ENCODE results near the gene EPB41L2.

EPB41L2 gene

DNA sequence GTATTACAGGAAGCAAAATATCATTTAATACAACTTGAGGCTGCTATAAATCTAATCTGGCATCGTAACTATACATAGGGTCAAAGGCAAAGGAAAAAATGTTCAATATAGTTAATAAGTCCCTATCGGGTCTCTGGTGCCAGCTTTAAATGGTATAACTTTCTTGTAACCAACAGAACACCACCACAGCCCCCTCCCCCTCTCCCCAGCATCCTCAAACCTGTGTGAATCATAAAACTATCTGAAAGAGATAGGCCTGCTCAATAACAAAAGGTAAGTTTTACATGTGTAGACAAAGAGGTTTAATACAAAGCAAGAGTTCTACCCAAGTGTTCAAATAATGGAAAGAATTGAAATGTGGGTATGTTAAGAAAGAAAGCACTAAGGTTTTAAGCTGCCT lies 223.7 kb downstream of the EPB41L2 start:
- in situ Hi-C loops (cut with HindIII; ENCODE audit: low pct_ligation_motif_present, low sequenced_read_pairs) = no loop called here
- H3K4me3 ChIP-seq (ENCODE audit: low read depth, low read length) = no peak overlapping the region
- H3K36me3 ChIP-seq (replicated peaks) = no peaks in the 10 kb centered on the region
- no peaks in the 10 kb centered on the region for H3K27me3 ChIP-seq (replicated peaks)
- TF ChIP-seq, protein P1, sequence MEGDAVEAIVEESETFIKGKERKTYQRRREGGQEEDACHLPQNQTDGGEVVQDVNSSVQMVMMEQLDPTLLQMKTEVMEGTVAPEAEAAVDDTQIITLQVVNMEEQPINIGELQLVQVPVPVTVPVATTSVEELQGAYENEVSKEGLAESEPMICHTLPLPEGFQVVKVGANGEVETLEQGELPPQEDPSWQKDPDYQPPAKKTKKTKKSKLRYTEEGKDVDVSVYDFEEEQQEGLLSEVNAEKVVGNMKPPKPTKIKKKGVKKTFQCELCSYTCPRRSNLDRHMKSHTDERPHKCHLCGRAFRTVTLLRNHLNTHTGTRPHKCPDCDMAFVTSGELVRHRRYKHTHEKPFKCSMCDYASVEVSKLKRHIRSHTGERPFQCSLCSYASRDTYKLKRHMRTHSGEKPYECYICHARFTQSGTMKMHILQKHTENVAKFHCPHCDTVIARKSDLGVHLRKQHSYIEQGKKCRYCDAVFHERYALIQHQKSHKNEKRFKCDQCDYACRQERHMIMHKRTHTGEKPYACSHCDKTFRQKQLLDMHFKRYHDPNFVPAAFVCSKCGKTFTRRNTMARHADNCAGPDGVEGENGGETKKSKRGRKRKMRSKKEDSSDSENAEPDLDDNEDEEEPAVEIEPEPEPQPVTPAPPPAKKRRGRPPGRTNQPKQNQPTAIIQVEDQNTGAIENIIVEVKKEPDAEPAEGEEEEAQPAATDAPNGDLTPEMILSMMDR (IDR thresholded peaks at IDR 0.05; ENCODE audit: low read depth, low read length, missing control alignments) = no peak
- no peak overlapping the region for H3K27ac ChIP-seq
- DNase-seq = no peak

DNA sequence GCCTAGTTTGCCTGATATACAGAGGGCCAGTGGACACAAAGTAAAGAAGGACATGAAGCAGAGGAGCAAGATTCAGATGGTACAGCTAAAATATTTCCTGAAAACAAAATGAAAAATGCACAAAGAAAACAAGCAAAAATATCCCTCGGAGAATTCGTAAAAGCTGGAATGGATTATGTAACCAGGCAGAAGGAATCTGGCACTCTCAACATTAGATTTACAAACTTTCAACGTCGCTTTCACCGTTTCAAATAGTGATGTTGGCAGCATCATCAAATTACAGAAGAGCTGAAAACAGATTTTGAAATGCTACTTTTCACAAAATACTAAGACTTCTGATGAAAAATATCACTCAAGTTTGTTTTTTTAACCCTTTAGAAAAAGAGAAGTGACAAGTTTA lies 224.1 kb downstream of the EPB41L2 start:
- Histone ChIP-seq H3K4me3 (ENCODE audit: low read depth, low read length) (no peak overlapping the region), H3K27me3 (replicated peaks) (no peaks in the 10 kb centered on the region), H3K36me3 (replicated peaks) (no peaks in the 10 kb centered on the region), H3K27ac (no peak overlapping the region)
- TF ChIP-seq, protein P1 (IDR thresholded peaks at IDR 0.05; ENCODE audit: low read depth, low read length, missing control alignments) = no peak
- in situ Hi-C loops (cut with HindIII; ENCODE audit: low pct_ligation_motif_present, low sequenced_read_pairs) = no loop called here
- DNase-seq = no peak

DNA sequence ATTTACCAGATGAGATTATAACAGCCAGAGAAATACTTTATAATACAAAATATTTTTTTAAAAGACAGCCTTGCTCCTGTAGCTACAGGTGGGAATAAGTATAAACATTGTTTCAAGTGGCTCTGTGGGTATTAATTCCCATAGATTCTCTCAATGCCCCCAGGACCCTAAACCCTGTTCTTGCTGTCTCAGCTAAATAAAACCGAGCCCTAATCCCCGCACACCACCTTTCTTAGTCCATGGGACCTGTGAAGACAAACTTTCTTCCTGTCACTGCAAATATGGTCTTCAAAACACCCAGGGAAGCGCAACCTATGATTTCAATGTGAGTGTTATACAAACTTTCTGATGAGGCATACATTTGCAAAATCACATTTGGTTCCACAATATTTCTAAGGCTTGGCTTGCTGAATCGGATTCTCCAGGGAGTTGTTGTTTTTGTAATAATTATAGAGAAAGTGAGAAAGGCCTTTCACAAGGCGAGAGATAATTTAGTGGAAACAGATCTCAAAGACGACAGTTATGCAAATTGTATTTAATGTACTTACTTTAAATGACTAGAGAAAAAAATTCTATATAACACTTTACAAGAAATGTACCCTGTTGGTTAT lies 224.7 kb downstream of the EPB41L2 start:
- in situ Hi-C loops (cut with HindIII; ENCODE audit: low pct_ligation_motif_present, low sequenced_read_pairs) = no loop called here
- TF ChIP-seq, protein P1 (IDR thresholded peaks at IDR 0.05; ENCODE audit: low read depth, low read length, missing control alignments) = no peak
- Histone ChIP-seq H3K27me3 (replicated peaks) (no peaks in the 10 kb centered on the region), H3K27ac (no peak overlapping the region), H3K36me3 (replicated peaks) (no peaks in the 10 kb centered on the region), H3K4me3 (ENCODE audit: low read depth, low read length) (no peak overlapping the region)
- DNase-seq = no peak

DNA sequence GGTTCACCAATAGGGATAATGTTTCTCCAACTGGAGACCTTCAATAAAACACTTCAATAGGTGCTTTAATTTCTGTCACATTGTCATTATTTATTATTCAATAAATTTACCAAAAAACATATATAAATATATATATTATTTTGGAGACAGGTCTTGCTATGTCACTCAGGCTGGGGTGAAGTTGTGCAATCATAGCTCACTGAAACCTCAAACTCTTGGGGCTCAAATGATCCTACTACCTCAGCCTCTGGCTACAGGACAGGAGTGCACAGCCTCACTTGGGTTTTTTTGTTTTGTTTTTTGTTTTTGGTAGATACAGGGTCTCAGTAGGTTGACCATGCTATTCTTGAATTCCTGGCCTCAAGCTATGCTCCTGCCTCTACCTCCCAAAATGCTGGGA lies 226.0 kb downstream of the EPB41L2 start:
- no peak overlapping the region for H3K27ac ChIP-seq
- H3K27me3 ChIP-seq (replicated peaks) = no peaks in the 10 kb centered on the region
- DNase-seq = no peak
- no peak overlapping the region for H3K4me3 ChIP-seq (ENCODE audit: low read depth, low read length)
- in situ Hi-C loops (cut with HindIII; ENCODE audit: low pct_ligation_motif_present, low sequenced_read_pairs) = no loop called here
- TF ChIP-seq, protein P1 (IDR thresholded peaks at IDR 0.05; ENCODE audit: low read depth, low read length, missing control alignments) = no peak
- no peaks in the 10 kb centered on the region for H3K36me3 ChIP-seq (replicated peaks)

DNA sequence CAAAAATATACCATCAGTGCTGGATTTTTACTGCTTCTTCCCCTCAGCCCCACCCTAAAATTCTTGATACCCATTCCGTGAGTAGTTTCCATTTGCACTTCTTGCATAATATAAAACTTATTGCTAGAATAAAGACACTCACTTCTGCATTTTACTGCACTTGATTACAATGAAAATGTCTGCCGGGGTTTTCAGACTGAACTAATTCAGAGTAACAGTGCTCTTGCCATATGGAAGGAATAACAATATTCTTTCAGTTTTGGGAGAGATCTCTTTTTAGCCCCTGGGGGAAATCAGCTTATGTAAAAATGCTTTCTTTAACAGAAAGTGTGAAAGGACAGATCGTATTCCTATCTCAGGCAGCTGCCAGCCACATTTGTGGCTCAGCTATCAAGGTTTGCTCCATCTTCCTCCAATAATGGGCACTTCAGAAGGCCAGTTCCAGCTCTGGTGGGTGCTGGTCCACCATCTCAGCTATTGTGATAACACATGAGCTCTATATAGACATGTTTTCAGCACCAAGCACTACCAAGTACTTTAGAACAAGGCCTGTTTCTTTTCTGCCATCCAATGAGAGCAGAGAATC lies 226.9 kb downstream of the EPB41L2 start:
- H3K4me3 ChIP-seq (ENCODE audit: low read depth, low read length) = no peak overlapping the region
- H3K27ac ChIP-seq = no peak overlapping the region
- H3K27me3 ChIP-seq (replicated peaks) = no peaks in the 10 kb centered on the region
- DNase-seq = no peak
- TF ChIP-seq, protein P1 (IDR thresholded peaks at IDR 0.05; ENCODE audit: low read depth, low read length, missing control alignments) = no peak
- no peaks in the 10 kb centered on the region for H3K36me3 ChIP-seq (replicated peaks)
- in situ Hi-C loops (cut with HindIII; ENCODE audit: low pct_ligation_motif_present, low sequenced_read_pairs) = no loop called here

Data from brain microvascular endothelial cell (primary cell).